Measurements from ENCODE around the gene P2RY14. TPM values are rescaled to one million over a fixed set of nuclear protein-coding genes. Genes with fewer than 3 reads are reported as not detected.

P2RY14 gene
- not detected in 2 replicates for total RNA-seq

DNA sequence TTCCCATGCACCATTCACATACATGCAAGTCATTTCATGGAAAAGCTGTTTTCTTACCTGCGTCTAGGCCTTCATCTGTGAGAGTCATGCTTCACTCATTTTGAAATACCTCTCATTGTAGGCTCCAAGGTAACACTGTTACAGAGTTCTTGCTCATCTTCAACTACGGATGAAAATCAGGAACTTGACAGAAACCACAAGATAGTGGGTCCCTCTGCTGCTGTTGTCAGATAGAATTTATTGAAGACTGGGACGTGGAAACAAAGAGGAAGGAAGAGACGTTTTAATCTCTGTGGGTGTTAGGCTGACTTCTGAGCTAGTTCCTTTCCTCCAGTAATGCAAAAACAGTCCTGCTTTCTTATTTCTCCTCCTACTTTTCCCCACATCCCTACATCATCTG is at the start of gene P2RY14:
Gene P2RY14, minus strand, starts transcription at position 313 of the 400 bp plus-strand sequence. CDS start 64,226 bp downstream, outside the sequence.

DNA sequence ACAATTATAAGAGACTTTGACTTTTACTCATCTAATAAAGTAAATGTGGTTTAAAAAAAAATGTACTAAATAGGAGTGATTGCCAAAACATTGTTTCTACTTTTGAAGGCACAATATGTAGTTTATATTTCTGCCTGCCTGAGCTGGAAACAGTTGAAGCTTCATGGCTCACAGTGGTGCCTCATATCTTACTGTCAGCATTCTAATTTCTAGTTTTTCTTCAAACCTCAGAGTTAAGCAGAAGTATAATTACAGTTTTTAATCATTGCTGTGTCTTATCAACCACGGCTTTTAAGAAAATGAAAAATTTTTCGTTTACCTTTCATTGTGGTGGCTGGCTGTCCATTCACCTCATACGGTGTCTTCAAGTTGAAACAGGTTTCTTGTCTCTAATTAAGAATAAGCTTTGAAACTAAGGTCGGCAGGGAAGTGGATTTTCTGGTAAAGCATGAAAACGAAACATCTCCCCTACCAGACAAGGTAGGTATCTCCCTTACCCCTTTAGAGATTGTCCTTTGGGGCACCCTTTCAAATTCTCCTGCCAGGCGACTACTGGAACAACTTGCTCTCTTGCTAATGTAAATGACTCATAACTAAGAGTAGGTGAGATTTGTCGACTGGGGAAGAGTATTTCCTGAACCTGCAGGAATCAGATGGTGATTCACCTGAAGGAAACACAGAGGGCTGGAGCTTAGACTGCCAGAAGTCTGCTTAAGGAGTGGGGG is 38.1 kb upstream of the P2RY14 start, which contains the start of gene GPR87:
Gene GPR87, minus strand, starts transcription at position 554 of the 725 bp plus-strand sequence. CDS start 16,720 bp downstream, outside the sequence.

DNA sequence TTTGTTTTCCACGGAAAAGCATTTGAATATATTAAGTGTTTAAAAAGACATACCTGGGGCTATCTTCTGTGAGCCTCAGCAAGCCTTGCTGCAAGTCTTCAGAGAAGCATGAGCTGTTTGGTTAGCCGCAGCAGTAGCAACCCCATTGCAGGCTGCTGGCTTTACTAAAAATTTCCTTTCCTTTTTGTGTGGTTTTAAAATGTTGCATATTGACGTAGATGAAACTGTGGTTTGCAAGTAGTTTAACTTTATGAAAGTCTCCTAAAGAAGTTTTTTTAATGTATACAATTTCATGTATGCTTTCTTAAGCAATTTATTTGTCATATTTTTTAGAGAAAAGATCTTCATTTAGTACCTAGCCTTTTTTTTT is 75.3 kb downstream of the P2RY14 start, which contains the start of gene GPR171:
Gene GPR171, minus strand, starts transcription at position 166 of the 370 bp plus-strand sequence. CDS start 3,830 bp downstream, outside the sequence.

Small RNA genes lying within 50 kb of the gene (small RNA-seq; reads per million reads assigned to genes)
- gene RNA5SP145: not detected

Other genes with a start within 250 kb of the P2RY14 start
- gene MED12L, start 192.9 kb downstream of the P2RY14 start, total RNA-seq: 2.6 and 2.8 TPM in 2 replicates
- not detected in 2 replicates for gene GPR171, start 75.3 kb downstream of the P2RY14 start, total RNA-seq
- gene GPR87, start 38.3 kb upstream of the P2RY14 start, total RNA-seq: 0.11 TPM in 1 of 2 replicates, not detected in the other
- gene P2RY13, start 51.0 kb upstream of the P2RY14 start, total RNA-seq: not detected in 2 replicates
- gene P2RY12, start 106.2 kb upstream of the P2RY14 start, total RNA-seq: 0.11 TPM in 1 of 2 replicates, not detected in the other
- gene IGSF10, start 182.5 kb upstream of the P2RY14 start, total RNA-seq: 6.9 and 7.2 TPM in 2 replicates